WTC11 (cell line): Measurements from ENCODE around the gene NRTN. TPM values are rescaled to one million over a fixed set of nuclear protein-coding genes. Genes with fewer than 3 reads are reported as not detected.

Experiments
- ATAC-seq: fragments of 200-7000 bp; cut with Tn5 transposase; 2 replicates; pipeline ENCODE4 v1.10.0; 2021; ENCODE audit warnings: mild to moderate bottlenecking, moderate library complexity
- CTCF ChIA-PET: fragments of 300-600 bp; sonication (Branson Sonifier 250); formaldehyde crosslinking; loops from one replicate; lab custom pipeline; 2021; ENCODE audit warnings: antibody characterized with exemption; lab: Charles Lee
- POLR2A ChIA-PET: fragments of 350-600 bp; sonication (Branson Sonifier 250); formaldehyde crosslinking; loops from one replicate; lab custom pipeline; 2021; ENCODE audit warnings: antibody characterized with exemption; lab: Charles Lee
- DNase-seq: peaks from one replicate; pipeline ENCODE4 v3.0.0; 2021; ENCODE audit warnings: low spot score
- H3K27ac Mint-ChIP-seq: 2 replicates; pipeline ENCODE4 v1.8.0; 2021; ENCODE audit warnings: mixed read lengths
- H3K27me3 Mint-ChIP-seq: 2 replicates; pipeline ENCODE4 v1.8.0; 2021; ENCODE audit warnings: low read depth, mild to moderate bottlenecking, moderate library complexity, mixed read lengths
- H3K36me3 Mint-ChIP-seq: 2 replicates; pipeline ENCODE4 v1.8.0; 2021; ENCODE audit warnings: mixed read lengths
- H3K4me1 Mint-ChIP-seq: 2 replicates; pipeline ENCODE4 v1.8.0; 2022; ENCODE audit warnings: mixed read lengths
- H3K4me3 Mint-ChIP-seq: 2 replicates; pipeline ENCODE4 v1.8.0; 2021; ENCODE audit warnings: mild to moderate bottlenecking, moderate library complexity, mixed read lengths
- H3K9me3 Mint-ChIP-seq: 2 replicates; pipeline ENCODE4 v1.8.0; 2021; ENCODE audit warnings: mixed read lengths
- FOXP1 ChIP-seq: sonication (generic); formaldehyde crosslinking; IDR thresholded peaks from 2 replicates; pipeline ENCODE4 v1.8.0; 2022; ENCODE audit warnings: missing genetic modification reagents, mild to moderate bottlenecking, moderate library complexity, borderline replicate concordance
- MYBL2 ChIP-seq: sonication (generic); formaldehyde crosslinking; IDR thresholded peaks from 2 replicates; pipeline ENCODE4 v1.8.1; 2023; ENCODE audit warnings: mild to moderate bottlenecking, moderate library complexity, missing genetic modification reagents
- RELA ChIP-seq: sonication (generic); formaldehyde crosslinking; IDR thresholded peaks from 2 replicates; pipeline ENCODE4 v1.8.1; 2022; ENCODE audit warnings: missing genetic modification reagents, mild to moderate bottlenecking, borderline replicate concordance
- SMAD4 ChIP-seq: sonication (generic); formaldehyde crosslinking; IDR thresholded peaks from 2 replicates; pipeline ENCODE4 v1.8.0; 2022; ENCODE audit warnings: mild to moderate bottlenecking, missing genetic modification reagents
- total RNA-seq: library from RNA; stranded (reverse); gene quantifications from 3 replicates; pipeline ENCODE4 v1.2.3, GENCODE V29; 2021
- TF ChIP-seq, protein P1 (sequence below): sonication (generic); formaldehyde crosslinking; IDR thresholded peaks from 2 replicates; pipeline ENCODE4 v1.8.1; 2023; ENCODE audit warnings: mild to moderate bottlenecking, missing genetic modification reagents, moderate library complexity
- TF ChIP-seq, protein P2 (sequence below): sonication (generic); formaldehyde crosslinking; IDR thresholded peaks from 2 replicates; pipeline ENCODE4 v1.8.0; 2023; ENCODE audit warnings: missing genetic modification reagents, mild to moderate bottlenecking, borderline replicate concordance
- TF ChIP-seq, protein P3 (sequence below): sonication (generic); formaldehyde crosslinking; IDR thresholded peaks from 2 replicates; pipeline ENCODE4 v1.8.1; 2023; ENCODE audit warnings: mild to moderate bottlenecking, missing genetic modification reagents, borderline replicate concordance
- TF ChIP-seq, protein P4 (sequence below): fragments of 250-450 bp; sonication (Bioruptor Pico); IDR thresholded peaks from 2 replicates; pipeline ENCODE4 v1.8.0; 2021; ENCODE audit warnings: mild to moderate bottlenecking
- TF ChIP-seq, protein P5 (sequence below): sonication (generic); formaldehyde crosslinking; IDR thresholded peaks from 2 replicates; pipeline ENCODE4 v1.8.1; 2022; ENCODE audit warnings: low read depth, mild to moderate bottlenecking, moderate library complexity, missing genetic modification reagents, borderline replicate concordance
- TF ChIP-seq, protein P6 (sequence below): fragments of 250-450 bp; sonication (Bioruptor Pico); IDR thresholded peaks from 2 replicates; pipeline ENCODE4 v2.1.2; 2022; ENCODE audit warnings: mild to moderate bottlenecking, moderate library complexity

Gene NRTN
- total RNA-seq, 1 experiment from 2014 or later = 6.1 TPM

DNA sequence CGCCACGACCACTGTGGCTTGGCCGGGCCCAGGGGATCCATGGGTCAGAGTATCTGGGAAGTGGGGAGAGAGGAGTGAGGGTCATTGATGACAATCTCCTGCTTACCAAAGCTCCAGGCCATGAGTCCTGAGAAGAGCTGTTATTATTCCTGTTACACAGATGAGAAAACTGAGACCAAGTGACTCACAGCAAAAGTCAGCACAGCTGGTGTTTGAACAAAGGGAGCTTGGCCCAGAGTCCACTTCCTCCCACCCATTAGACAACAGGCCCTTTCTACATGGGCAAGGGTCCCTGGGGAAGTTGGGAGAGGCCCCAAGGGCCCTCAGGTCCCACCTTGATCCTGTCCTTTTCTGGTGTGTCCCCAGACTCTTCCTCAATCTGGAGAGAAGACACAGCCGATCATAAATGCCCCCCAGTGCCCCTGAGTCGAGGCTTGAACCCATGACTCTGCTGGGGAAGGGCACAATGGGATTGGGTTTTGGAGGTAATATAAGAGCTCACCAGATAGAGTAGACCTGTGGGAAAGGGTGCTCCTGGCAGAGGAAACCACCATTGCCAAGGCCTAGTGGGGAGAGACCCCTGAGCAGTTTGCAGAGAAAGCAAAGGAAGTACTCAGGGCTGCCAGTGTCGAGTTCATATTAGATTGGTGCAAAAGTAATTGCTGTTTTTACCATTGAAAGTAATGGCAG is 27.8 kb downstream of the NRTN start (continued):
- TF ChIP-seq, protein P1, sequence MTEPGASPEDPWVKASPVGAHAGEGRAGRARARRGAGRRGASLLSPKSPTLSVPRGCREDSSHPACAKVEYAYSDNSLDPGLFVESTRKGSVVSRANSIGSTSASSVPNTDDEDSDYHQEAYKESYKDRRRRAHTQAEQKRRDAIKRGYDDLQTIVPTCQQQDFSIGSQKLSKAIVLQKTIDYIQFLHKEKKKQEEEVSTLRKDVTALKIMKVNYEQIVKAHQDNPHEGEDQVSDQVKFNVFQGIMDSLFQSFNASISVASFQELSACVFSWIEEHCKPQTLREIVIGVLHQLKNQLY (CRISPR knock-in tag) = no peak
- TF ChIP-seq FOXP1 (CRISPR knock-in tag) = no peak
- TF ChIP-seq, protein P2, sequence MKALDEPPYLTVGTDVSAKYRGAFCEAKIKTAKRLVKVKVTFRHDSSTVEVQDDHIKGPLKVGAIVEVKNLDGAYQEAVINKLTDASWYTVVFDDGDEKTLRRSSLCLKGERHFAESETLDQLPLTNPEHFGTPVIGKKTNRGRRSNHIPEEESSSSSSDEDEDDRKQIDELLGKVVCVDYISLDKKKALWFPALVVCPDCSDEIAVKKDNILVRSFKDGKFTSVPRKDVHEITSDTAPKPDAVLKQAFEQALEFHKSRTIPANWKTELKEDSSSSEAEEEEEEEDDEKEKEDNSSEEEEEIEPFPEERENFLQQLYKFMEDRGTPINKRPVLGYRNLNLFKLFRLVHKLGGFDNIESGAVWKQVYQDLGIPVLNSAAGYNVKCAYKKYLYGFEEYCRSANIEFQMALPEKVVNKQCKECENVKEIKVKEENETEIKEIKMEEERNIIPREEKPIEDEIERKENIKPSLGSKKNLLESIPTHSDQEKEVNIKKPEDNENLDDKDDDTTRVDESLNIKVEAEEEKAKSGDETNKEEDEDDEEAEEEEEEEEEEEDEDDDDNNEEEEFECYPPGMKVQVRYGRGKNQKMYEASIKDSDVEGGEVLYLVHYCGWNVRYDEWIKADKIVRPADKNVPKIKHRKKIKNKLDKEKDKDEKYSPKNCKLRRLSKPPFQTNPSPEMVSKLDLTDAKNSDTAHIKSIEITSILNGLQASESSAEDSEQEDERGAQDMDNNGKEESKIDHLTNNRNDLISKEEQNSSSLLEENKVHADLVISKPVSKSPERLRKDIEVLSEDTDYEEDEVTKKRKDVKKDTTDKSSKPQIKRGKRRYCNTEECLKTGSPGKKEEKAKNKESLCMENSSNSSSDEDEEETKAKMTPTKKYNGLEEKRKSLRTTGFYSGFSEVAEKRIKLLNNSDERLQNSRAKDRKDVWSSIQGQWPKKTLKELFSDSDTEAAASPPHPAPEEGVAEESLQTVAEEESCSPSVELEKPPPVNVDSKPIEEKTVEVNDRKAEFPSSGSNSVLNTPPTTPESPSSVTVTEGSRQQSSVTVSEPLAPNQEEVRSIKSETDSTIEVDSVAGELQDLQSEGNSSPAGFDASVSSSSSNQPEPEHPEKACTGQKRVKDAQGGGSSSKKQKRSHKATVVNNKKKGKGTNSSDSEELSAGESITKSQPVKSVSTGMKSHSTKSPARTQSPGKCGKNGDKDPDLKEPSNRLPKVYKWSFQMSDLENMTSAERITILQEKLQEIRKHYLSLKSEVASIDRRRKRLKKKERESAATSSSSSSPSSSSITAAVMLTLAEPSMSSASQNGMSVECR (CRISPR knock-in tag) = no peak
- TF ChIP-seq, protein P3, sequence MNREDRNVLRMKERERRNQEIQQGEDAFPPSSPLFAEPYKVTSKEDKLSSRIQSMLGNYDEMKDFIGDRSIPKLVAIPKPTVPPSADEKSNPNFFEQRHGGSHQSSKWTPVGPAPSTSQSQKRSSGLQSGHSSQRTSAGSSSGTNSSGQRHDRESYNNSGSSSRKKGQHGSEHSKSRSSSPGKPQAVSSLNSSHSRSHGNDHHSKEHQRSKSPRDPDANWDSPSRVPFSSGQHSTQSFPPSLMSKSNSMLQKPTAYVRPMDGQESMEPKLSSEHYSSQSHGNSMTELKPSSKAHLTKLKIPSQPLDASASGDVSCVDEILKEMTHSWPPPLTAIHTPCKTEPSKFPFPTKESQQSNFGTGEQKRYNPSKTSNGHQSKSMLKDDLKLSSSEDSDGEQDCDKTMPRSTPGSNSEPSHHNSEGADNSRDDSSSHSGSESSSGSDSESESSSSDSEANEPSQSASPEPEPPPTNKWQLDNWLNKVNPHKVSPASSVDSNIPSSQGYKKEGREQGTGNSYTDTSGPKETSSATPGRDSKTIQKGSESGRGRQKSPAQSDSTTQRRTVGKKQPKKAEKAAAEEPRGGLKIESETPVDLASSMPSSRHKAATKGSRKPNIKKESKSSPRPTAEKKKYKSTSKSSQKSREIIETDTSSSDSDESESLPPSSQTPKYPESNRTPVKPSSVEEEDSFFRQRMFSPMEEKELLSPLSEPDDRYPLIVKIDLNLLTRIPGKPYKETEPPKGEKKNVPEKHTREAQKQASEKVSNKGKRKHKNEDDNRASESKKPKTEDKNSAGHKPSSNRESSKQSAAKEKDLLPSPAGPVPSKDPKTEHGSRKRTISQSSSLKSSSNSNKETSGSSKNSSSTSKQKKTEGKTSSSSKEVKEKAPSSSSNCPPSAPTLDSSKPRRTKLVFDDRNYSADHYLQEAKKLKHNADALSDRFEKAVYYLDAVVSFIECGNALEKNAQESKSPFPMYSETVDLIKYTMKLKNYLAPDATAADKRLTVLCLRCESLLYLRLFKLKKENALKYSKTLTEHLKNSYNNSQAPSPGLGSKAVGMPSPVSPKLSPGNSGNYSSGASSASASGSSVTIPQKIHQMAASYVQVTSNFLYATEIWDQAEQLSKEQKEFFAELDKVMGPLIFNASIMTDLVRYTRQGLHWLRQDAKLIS (CRISPR knock-in tag) = no peak
- TF ChIP-seq, protein P4, sequence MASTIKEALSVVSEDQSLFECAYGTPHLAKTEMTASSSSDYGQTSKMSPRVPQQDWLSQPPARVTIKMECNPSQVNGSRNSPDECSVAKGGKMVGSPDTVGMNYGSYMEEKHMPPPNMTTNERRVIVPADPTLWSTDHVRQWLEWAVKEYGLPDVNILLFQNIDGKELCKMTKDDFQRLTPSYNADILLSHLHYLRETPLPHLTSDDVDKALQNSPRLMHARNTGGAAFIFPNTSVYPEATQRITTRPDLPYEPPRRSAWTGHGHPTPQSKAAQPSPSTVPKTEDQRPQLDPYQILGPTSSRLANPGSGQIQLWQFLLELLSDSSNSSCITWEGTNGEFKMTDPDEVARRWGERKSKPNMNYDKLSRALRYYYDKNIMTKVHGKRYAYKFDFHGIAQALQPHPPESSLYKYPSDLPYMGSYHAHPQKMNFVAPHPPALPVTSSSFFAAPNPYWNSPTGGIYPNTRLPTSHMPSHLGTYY = no peak
- TF ChIP-seq, protein P5, sequence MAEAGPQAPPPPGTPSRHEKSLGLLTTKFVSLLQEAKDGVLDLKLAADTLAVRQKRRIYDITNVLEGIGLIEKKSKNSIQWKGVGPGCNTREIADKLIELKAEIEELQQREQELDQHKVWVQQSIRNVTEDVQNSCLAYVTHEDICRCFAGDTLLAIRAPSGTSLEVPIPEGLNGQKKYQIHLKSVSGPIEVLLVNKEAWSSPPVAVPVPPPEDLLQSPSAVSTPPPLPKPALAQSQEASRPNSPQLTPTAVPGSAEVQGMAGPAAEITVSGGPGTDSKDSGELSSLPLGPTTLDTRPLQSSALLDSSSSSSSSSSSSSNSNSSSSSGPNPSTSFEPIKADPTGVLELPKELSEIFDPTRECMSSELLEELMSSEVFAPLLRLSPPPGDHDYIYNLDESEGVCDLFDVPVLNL (CRISPR knock-in tag) = no peak
- TF ChIP-seq RELA (CRISPR knock-in tag) = no peak

DNA sequence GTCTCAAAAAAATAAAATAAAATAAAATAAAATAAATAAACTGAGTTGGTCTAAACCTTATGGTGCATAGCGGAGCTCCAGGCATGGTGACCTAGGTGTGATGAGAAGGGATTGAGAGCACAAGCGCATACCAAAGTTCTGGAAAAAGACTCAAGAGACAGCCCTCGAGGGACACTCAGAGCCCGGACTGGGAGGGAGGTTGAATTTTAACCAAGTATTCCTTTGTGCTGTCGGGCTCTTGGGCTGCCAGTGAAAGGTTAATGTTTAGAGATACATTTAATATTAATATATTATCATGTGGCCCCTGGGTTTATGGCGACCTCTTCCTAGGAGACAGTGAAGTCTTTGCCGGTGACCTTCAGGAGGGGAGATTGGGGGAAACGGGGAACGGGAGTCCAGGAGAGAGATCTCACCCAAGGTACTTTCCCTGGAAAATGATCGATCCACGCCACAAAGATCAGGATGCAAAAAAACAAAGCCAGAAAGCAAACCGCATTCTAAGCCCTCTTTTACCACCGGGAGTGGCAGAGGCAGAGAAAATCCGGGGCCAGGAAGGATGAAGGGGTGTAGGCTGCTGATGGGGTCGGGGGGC is 33.0 kb downstream of the NRTN start:
- CTCF ChIA-PET = interaction anchor here (1.1 kb wide), 1 partner anchor 34 kb away, joined by 5 read pairs; no protein-coding TSS in a partner anchor
- Mint-ChIP-seq H3K9me3 (no peaks in the 10 kb centered on the region), H3K27ac (no peak overlapping the region), H3K36me3 (no peaks in the 10 kb centered on the region), H3K4me1 (no peaks in the 10 kb centered on the region), H3K27me3 (peaks cover 23% of the 10 kb centered on the region), H3K4me3 (no peak overlapping the region)
- POLR2A ChIA-PET = no interaction called here
- DNase-seq = no peak
- ATAC-seq = no peak
- TF ChIP-seq MYBL2 (CRISPR knock-in tag) = no peak
- TF ChIP-seq SMAD4 (CRISPR knock-in tag) = no peak
- TF ChIP-seq, protein P6, sequence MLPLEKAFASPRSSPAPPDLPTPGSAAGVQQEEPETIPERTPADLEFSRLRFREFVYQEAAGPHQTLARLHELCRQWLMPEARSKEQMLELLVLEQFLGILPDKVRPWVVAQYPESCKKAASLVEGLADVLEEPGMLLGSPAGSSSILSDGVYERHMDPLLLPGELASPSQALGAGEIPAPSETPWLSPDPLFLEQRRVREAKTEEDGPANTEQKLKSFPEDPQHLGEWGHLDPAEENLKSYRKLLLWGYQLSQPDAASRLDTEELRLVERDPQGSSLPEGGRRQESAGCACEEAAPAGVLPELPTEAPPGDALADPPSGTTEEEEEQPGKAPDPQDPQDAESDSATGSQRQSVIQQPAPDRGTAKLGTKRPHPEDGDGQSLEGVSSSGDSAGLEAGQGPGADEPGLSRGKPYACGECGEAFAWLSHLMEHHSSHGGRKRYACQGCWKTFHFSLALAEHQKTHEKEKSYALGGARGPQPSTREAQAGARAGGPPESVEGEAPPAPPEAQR (CRISPR knock-in tag) = no peak
